Diencephalon (tissue), 1 donor: Measurements from ENCODE around the gene OVOL1. TPM values are rescaled to one million over a fixed set of nuclear protein-coding genes. Genes with fewer than 3 reads are reported as not detected.

Source experiments
- total RNA-seq: library from RNA; depleted of rRNA; stranded (reverse); fragments of >200 nt; gene quantifications from one replicate; pipeline ENCODE4 v1.2.3, GENCODE V29; 2014

OVOL1 gene
- not detected for total RNA-seq

GRCh38 chr11:65786786-65787636 lies at the start of gene OVOL1:
OVOL1 (plus strand) TSS chr11:65787063; CDS start chr11:65787374, 311 bp downstream.

GRCh38 chr11:65780770-65781151 lies 6.1 kb upstream of the OVOL1 start, which contains the start of gene AP5B1:
AP5B1 (minus strand) TSS chr11:65780976; CDS start chr11:65780591, 385 bp downstream.

GRCh38 chr11:65833297-65834030 lies 46.6 kb downstream of the OVOL1 start, which contains the start of gene SNX32:
SNX32 (plus strand) TSS chr11:65833963; CDS start chr11:65834066, 103 bp downstream.

Other genes starting within 250 kb of the OVOL1 start
- gene LTBP3, start 228.7 kb upstream of the OVOL1 start, total RNA-seq: 24.0 TPM
- gene ZNRD2, start 216.6 kb upstream of the OVOL1 start, total RNA-seq: 25.4 TPM
- gene FAM89B, start 214.5 kb upstream of the OVOL1 start, total RNA-seq: 29.3 TPM
- 11.8 TPM for gene EHBP1L1, start 211.0 kb upstream of the OVOL1 start, total RNA-seq
- gene KCNK7, start 191.3 kb upstream of the OVOL1 start, total RNA-seq: not detected
- gene MAP3K11, start 172.8 kb upstream of the OVOL1 start, total RNA-seq: 11.5 TPM
- 18.0 TPM for gene PCNX3, start 171.3 kb upstream of the OVOL1 start, total RNA-seq
- gene SIPA1, start 149.0 kb upstream of the OVOL1 start, total RNA-seq: 6.7 TPM
- gene RELA, start 124.1 kb upstream of the OVOL1 start, total RNA-seq: 14.1 TPM
- gene KAT5, start 74.8 kb upstream of the OVOL1 start, total RNA-seq: 46.8 TPM
- gene RNASEH2C, start 66.3 kb upstream of the OVOL1 start, total RNA-seq: 9.5 TPM
- 4.8 TPM for gene AP5B1, start 6.1 kb upstream of the OVOL1 start, total RNA-seq
- 7.6 TPM for gene SNX32, start 46.9 kb downstream of the OVOL1 start, total RNA-seq
- 545 TPM for gene CFL1, start 71.1 kb downstream of the OVOL1 start, total RNA-seq
- gene MUS81, start 73.4 kb downstream of the OVOL1 start, total RNA-seq: 43.1 TPM
- gene EFEMP2, start 85.7 kb downstream of the OVOL1 start, total RNA-seq: 12.7 TPM
- not detected for gene CTSW, start 92.8 kb downstream of the OVOL1 start, total RNA-seq
- 141 TPM for gene FIBP, start 101.4 kb downstream of the OVOL1 start, total RNA-seq
- 15.2 TPM for gene CCDC85B, start 103.6 kb downstream of the OVOL1 start, total RNA-seq
- gene FOSL1, start 113.3 kb downstream of the OVOL1 start, total RNA-seq: not detected
- gene C11orf68, start 132.0 kb downstream of the OVOL1 start, total RNA-seq: 15.2 TPM
- gene DRAP1, start 132.4 kb downstream of the OVOL1 start, total RNA-seq: 75.9 TPM
- 0.69 TPM for gene TSGA10IP, start 158.4 kb downstream of the OVOL1 start, total RNA-seq
- 28.6 TPM for gene SART1, start 174.7 kb downstream of the OVOL1 start, total RNA-seq
- 24.7 TPM for gene EIF1AD, start 215.1 kb downstream of the OVOL1 start, total RNA-seq
- 26.3 TPM for gene BANF1, start 215.4 kb downstream of the OVOL1 start, total RNA-seq
- not detected for gene CST6, start 224.9 kb downstream of the OVOL1 start, total RNA-seq
- not detected for gene CATSPER1, start 239.4 kb downstream of the OVOL1 start, total RNA-seq